Tibial artery (tissue), 4 donors: ENCODE results near the gene RBM12.

ENCODE experiments used
- DNase-seq, 2 donors: peaks; one replicate each; pipeline ENCODE4 v3.0.0-alpha.2; 2019
- H3K27ac ChIP-seq, 2 donors: fragments of 200-600 bp; sonication (generic) in 1 of 2; 1 replicate in 1 of 2; 2 replicates in 1 of 2; pipeline ENCODE4 v1.5.1; 2018 to 2019; ENCODE audit warnings: mild to moderate bottlenecking in 1 of 2
- H3K27me3 ChIP-seq, 2 donors: fragments of 200-600 bp; sonication (generic) in 1 of 2; one replicate each; pipeline versions ENCODE4 v1.5.1 to v1.6.0; 2016 to 2019
- H3K36me3 ChIP-seq, 3 donors: fragments of 200-600 bp; sonication (generic) in 2 of 3; one replicate each; pipeline ENCODE4 v1.5.1; 2016 to 2019; ENCODE audit warnings: mild to moderate bottlenecking in 2 of 3
- H3K4me1 ChIP-seq, 4 donors: fragments of 200-600 bp; sonication (generic) in 2 of 4; 1 replicate in 3 of 4; 2 replicates in 1 of 4; pipeline ENCODE4 v1.5.1; 2016 to 2019
- H3K4me3 ChIP-seq, 2 donors: fragments of 200-600 bp; sonication (generic) in 1 of 2; 1 replicate in 1 of 2; 2 replicates in 1 of 2; pipeline ENCODE4 v1.5.1; 2018 to 2019; ENCODE audit warnings: mild to moderate bottlenecking in 2 of 2
- H3K9me3 ChIP-seq, 3 donors: fragments of 200-600 bp; sonication (generic) in 1 of 3; one replicate each; pipeline ENCODE4 v1.5.1; 2016 to 2019
- intact Hi-C: fragments of 100-400 bp; cut with DNase I; formaldehyde crosslinking; loops from one replicate; pipeline ENCODE4 v1.15.0; 2023; ENCODE audit warnings: low total_unique reads
- TF ChIP-seq, protein P1 (sequence below), 2 experiments: fragments of 200-600 bp in 1 of 2; fragments of 450-650 bp in 1 of 2; IDR thresholded peaks; one replicate each; pipeline ENCODE4 v1.5.1; 2017 to 2019; ENCODE audit warnings: antibody characterized with exemption in 2 of 2, mild to moderate bottlenecking in 1 of 2, moderate library complexity in 1 of 2

Gene RBM12

GRCh38 chr20:35674921-35675320, 10.2 kb upstream of the RBM12 start:
- Histone ChIP-seq H3K36me3 (peaks cover 42 to 81% (median 62%) of the 10 kb centered on the region in 3 donors), H3K4me1 (no peaks in the 10 kb centered on the region), H3K9me3 (no peaks in the 10 kb centered on the region), H3K27me3 (no peaks in the 10 kb centered on the region), H3K27ac (no peak overlapping the region), H3K4me3 (no peak overlapping the region)
- intact Hi-C loops: no loop called here
- TF ChIP-seq, protein P1, sequence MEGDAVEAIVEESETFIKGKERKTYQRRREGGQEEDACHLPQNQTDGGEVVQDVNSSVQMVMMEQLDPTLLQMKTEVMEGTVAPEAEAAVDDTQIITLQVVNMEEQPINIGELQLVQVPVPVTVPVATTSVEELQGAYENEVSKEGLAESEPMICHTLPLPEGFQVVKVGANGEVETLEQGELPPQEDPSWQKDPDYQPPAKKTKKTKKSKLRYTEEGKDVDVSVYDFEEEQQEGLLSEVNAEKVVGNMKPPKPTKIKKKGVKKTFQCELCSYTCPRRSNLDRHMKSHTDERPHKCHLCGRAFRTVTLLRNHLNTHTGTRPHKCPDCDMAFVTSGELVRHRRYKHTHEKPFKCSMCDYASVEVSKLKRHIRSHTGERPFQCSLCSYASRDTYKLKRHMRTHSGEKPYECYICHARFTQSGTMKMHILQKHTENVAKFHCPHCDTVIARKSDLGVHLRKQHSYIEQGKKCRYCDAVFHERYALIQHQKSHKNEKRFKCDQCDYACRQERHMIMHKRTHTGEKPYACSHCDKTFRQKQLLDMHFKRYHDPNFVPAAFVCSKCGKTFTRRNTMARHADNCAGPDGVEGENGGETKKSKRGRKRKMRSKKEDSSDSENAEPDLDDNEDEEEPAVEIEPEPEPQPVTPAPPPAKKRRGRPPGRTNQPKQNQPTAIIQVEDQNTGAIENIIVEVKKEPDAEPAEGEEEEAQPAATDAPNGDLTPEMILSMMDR (IDR thresholded peaks at IDR 0.05): no peak
- DNase-seq: no peak

GRCh38 chr20:35673884-35674283, 9.2 kb upstream of the RBM12 start:
- H3K4me1 ChIP-seq: no peaks in the 10 kb centered on the region
- peaks cover 48 to 81% (median 71%) of the 10 kb centered on the region in 3 donors for H3K36me3 ChIP-seq
- no peaks in the 10 kb centered on the region for H3K9me3 ChIP-seq
- H3K27me3 ChIP-seq: no peaks in the 10 kb centered on the region
- DNase-seq: no peak
- no peak overlapping the region for H3K4me3 ChIP-seq
- intact Hi-C loops: no loop called here
- H3K27ac ChIP-seq: no peak overlapping the region
- TF ChIP-seq, protein P1 (IDR thresholded peaks at IDR 0.05): no peak

DNA sequence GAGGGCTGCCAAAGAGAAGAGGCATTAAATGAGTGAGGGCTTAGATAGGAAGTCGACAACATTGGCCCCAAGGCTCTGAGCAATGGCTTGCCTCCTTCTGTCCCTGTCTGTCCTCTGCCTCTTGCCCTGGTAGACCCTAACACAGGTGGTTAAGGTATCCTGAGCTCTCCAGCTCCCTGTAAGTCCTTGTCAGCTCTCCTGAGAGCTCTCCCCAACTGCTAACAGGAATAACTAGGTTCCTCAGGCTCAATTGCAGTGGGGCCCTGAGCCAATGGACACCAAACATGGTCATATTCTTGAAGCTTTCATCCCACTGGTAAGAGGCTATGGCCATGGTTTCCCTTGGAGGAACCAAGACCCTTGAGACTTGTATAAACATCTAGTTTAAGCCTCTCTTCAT, 5.0 kb upstream of the RBM12 start:
- H3K4me1 ChIP-seq: no peaks in the 10 kb centered on the region
- H3K27me3 ChIP-seq: no peaks in the 10 kb centered on the region
- intact Hi-C loops: no loop called here
- DNase-seq: no peak
- H3K9me3 ChIP-seq: no peaks in the 10 kb centered on the region
- no peak overlapping the region for H3K4me3 ChIP-seq
- peaks cover 55 to 71% (median 56%) of the 10 kb centered on the region in 3 donors for H3K36me3 ChIP-seq
- no peak overlapping the region for H3K27ac ChIP-seq
- TF ChIP-seq, protein P1 (IDR thresholded peaks at IDR 0.05): no peak

- H3K27ac ChIP-seq: no peak overlapping the region
- H3K36me3 ChIP-seq: peaks cover 50 to 67% (median 53%) of the 10 kb centered on the region in 3 donors
- DNase-seq: no peak
- TF ChIP-seq, protein P1 (IDR thresholded peaks at IDR 0.05): no peak
- no peaks in the 10 kb centered on the region for H3K27me3 ChIP-seq
- H3K4me1 ChIP-seq: no peaks in the 10 kb centered on the region
- no peaks in the 10 kb centered on the region for H3K9me3 ChIP-seq
- H3K4me3 ChIP-seq: no peak overlapping the region
- intact Hi-C loops: no loop called here
Observed at GRCh38 chr20:35669221-35669620, 4.5 kb upstream of the RBM12 start.

- intact Hi-C loops: no loop called here
- TF ChIP-seq, protein P1 (IDR thresholded peaks at IDR 0.05): no peak
- no peak for DNase-seq
- Histone ChIP-seq H3K27me3 (no peaks in the 10 kb centered on the region), H3K9me3 (no peaks in the 10 kb centered on the region), H3K36me3 (peaks cover 20 to 34% (median 23%) of the 10 kb centered on the region in 3 donors), H3K27ac (peak overlapping the region in 1 of 2 donors; percentile 93), H3K4me1 (peaks cover 0 to 27% (median 16%) of the 10 kb centered on the region in 4 donors), H3K4me3 (no peak overlapping the region)
Observed at GRCh38 chr20:35665949-35666288, 1.2 kb upstream of the RBM12 start.
